Fibroblast of villous mesenchyme (primary cell): ENCODE results near the gene CREB1. TPM values are rescaled to one million over a fixed set of nuclear protein-coding genes. Genes with fewer than 3 reads are reported as not detected.

ENCODE experiments used
- DNase-seq: peaks from one replicate; pipeline ENCODE4 v3.0.0-alpha.2; 2010; ENCODE audit warnings: low read depth
- H3K4me3 ChIP-seq: 2 replicates; pipeline ENCODE4 v1.5.1; 2011; ENCODE audit warnings: low read depth, mild to moderate bottlenecking, low read length
- total RNA-seq: library from RNA; depleted of rRNA; stranded (reverse); fragments of >200 nt; gene quantifications from 2 replicates; pipeline ENCODE4 v1.2.3, GENCODE V29; 2012
- TF ChIP-seq, protein P1 (sequence below): IDR thresholded peaks from 2 replicates; pipeline ENCODE4 v1.5.1; 2012; ENCODE audit warnings: low read depth, mild to moderate bottlenecking, low read length; ENCODE audit not compliant: insufficient read depth

The CREB1 gene
- total RNA-seq, 1 donor = 32.4 TPM

GRCh38 chr2:207484444-207485391, 45.0 kb upstream of the CREB1 start:
- DNase-seq = no peak
- TF ChIP-seq, protein P1, sequence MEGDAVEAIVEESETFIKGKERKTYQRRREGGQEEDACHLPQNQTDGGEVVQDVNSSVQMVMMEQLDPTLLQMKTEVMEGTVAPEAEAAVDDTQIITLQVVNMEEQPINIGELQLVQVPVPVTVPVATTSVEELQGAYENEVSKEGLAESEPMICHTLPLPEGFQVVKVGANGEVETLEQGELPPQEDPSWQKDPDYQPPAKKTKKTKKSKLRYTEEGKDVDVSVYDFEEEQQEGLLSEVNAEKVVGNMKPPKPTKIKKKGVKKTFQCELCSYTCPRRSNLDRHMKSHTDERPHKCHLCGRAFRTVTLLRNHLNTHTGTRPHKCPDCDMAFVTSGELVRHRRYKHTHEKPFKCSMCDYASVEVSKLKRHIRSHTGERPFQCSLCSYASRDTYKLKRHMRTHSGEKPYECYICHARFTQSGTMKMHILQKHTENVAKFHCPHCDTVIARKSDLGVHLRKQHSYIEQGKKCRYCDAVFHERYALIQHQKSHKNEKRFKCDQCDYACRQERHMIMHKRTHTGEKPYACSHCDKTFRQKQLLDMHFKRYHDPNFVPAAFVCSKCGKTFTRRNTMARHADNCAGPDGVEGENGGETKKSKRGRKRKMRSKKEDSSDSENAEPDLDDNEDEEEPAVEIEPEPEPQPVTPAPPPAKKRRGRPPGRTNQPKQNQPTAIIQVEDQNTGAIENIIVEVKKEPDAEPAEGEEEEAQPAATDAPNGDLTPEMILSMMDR = no peak
- H3K4me3 ChIP-seq = no peak overlapping the region

DNA sequence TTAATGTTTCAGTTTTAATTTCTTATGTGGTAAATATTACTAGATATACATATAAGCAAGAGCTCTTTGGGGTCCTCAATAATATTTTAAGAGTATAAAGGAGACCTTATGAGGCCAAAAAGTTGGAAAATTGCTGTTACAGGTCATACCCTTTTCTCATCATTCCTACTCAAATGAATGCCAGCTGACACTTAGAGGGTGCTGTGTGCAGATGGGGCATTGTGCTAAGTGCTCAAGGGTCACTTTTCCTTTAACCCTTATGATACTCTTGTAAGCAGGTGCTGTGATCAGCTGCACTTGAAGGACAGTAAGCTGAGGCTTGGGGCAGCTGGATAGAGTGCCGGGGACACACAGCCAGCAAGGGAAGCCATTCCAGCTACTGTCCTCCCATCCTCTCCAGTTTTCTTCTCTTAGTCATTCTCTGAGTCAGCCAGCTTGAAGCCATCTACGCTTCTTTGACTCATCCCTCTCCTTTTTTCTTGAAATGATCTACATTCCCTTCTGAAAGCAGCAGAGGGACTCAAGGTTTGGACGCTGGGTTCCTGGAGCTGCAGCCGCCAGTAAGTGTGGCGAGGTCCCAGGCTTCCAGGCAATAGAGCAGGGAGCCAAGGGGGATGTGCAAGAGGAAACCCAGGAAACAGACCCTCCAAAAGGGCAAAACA, 42.0 kb upstream of the CREB1 start:
- no peak overlapping the region for H3K4me3 ChIP-seq
- TF ChIP-seq, protein P1 = peak; percentile 32
- DNase-seq = peak; percentile 77

DNA sequence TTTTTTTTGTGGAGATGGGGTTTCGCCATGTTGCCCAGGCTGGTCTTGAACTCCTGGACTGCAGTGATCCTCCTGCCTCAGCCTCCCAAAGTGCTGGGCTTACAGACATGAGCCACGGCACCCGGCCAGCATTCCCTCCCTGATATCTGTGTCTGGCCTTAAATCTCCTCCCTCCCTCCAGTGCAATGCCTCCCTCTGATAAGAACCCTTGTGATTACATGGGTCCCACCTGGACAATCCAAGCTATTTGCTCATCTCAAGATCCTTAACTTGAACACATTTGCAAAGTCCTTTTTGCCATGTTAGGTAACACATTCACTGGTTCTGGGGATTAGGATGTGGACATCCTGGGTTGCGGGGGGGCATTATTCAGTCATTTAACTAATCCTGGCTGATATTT, 40.5 kb upstream of the CREB1 start:
- TF ChIP-seq, protein P1 = no peak
- H3K4me3 ChIP-seq = no peak overlapping the region
- DNase-seq = no peak

- TF ChIP-seq, protein P1 = no peak
- DNase-seq = peak; percentile 47
- no peak overlapping the region for H3K4me3 ChIP-seq
These were observed 39.3 kb upstream of the CREB1 start for GRCh38 chr2:207490441-207490840.

DNA sequence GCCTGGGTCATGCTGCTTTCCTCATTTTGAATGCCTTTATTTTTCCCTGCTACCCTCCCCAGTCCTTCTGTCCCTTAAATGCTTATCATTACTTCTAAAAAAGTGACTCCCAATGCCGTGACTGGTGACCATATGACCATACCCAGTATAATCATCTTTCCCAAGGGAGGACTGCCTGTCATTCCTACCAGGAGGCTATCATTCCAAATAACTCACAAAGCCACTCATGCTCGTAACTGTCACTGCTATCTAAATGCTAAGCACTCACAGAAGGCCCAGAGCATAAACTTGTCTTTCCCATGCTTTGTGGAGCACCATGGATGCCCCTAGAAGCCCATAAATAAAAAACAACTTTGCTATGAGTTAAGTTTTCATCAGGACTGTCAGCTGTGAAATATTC, 38.7 kb upstream of the CREB1 start:
- peak; percentile 83 for DNase-seq
- H3K4me3 ChIP-seq = no peak overlapping the region
- TF ChIP-seq, protein P1 = no peak

DNA sequence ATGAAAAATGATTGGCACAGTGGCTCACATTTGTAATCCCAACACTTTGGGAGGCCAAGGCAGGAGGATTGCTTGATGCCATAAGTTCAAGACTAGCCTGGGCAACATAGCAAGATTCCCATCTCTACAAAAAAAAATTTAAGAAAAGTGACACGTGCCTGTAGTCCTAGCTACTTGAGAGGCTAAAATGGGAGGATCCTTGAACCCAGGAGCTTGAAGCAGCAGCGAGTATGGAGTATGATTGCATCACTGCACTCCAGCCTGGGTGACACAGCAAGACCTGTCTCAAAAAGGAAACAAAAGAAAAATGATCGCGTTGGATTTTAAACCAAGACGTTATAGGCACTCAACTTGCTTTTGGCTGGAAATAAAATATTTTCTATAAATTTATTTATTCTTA, 37.8 kb upstream of the CREB1 start:
- TF ChIP-seq, protein P1 = no peak
- no peak overlapping the region for H3K4me3 ChIP-seq
- DNase-seq = no peak
